ENCODE measurements around the gene PIK3R6.

Gene PIK3R6

DNA sequence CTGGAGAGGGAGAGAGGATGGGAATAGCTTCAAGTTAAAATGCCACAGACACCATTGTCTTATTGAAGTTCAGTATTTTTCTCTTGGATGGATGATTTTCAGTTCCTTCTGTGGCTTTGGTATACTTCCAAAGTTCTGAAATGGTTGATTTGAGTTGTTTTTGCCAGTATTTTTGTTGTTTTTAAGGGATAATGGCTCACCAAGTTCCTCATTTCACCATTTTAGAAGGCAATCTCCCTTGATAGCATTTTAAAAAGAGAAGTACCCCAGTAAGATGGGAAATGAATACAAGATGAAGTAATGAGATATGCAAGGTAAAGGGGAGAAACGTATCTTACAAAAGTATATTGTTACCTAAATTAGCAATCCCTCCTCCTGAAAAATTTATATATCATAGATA, 90.6 kb downstream of the PIK3R6 start:
- intact Hi-C loops (cut with DNase I; ENCODE audit: low total_unique reads): no loop called here
- Histone ChIP-seq H3K27me3 (no peaks in the 10 kb centered on the region), H3K4me3 (no peak overlapping the region), H3K36me3 (no peaks in the 10 kb centered on the region), H3K27ac (peak overlapping the region; percentile 16 to 50), H3K4me1 (peaks cover 0 to 32% (median 6%) of the 10 kb centered on the region in 4 donors), H3K9me3 (no peaks in the 10 kb centered on the region)
- no peak for DNase-seq
- TF ChIP-seq, protein P1, sequence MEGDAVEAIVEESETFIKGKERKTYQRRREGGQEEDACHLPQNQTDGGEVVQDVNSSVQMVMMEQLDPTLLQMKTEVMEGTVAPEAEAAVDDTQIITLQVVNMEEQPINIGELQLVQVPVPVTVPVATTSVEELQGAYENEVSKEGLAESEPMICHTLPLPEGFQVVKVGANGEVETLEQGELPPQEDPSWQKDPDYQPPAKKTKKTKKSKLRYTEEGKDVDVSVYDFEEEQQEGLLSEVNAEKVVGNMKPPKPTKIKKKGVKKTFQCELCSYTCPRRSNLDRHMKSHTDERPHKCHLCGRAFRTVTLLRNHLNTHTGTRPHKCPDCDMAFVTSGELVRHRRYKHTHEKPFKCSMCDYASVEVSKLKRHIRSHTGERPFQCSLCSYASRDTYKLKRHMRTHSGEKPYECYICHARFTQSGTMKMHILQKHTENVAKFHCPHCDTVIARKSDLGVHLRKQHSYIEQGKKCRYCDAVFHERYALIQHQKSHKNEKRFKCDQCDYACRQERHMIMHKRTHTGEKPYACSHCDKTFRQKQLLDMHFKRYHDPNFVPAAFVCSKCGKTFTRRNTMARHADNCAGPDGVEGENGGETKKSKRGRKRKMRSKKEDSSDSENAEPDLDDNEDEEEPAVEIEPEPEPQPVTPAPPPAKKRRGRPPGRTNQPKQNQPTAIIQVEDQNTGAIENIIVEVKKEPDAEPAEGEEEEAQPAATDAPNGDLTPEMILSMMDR (IDR thresholded peaks at IDR 0.05): no peak

DNA sequence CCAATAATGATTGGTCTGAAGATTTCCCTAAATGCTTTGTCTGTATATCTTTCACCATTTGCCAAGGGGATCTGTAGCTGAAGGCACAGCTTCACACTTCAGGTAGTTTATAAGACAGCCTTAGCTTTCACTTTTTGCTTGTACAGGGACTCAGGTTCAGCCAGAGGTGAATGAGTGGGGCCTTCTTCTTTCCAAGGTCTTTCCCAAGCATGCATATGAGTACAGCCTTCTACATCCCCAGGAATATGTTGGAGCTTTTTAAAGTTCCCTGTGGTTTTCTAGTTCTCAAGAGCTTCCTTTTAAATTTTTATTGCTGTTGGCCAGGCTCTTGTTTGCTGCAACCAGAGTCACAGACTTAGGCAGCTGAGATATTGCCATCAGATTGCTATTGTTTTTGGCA, 91.2 kb downstream of the PIK3R6 start:
- Histone ChIP-seq H3K27me3 (no peaks in the 10 kb centered on the region), H3K4me1 (peaks cover 0 to 32% (median 6%) of the 10 kb centered on the region in 4 donors), H3K27ac (peak overlapping the region; percentile 16 to 50), H3K36me3 (no peaks in the 10 kb centered on the region), H3K9me3 (no peaks in the 10 kb centered on the region), H3K4me3 (no peak overlapping the region)
- no peak for DNase-seq
- TF ChIP-seq, protein P1 (IDR thresholded peaks at IDR 0.05): no peak
- intact Hi-C loops (cut with DNase I; ENCODE audit: low total_unique reads): no loop called here

DNA sequence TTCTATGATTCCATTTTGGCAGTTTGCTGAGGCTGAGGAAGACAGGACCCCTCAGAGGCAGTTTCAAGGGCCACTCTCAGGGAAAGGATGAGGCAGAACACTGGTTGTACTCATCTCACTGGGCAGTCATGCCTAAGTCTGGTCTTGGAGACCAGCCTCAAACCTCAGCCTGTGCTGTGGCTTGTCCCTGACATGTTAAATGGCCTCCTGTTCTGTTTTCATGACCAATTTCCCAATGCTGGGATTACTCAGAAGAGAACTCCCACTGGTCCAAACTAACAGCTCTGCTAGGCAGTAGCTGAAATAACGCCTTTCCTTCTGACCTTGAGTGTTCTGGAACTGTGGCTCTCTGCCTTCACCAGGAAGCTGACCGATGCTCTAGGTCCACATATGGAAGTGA, 100.7 kb downstream of the PIK3R6 start:
- intact Hi-C loops (cut with DNase I; ENCODE audit: low total_unique reads): no loop called here
- DNase-seq: no peak
- no peaks in the 10 kb centered on the region for H3K27me3 ChIP-seq

GRCh38 chr17:8762012-8762411, 105.5 kb downstream of the PIK3R6 start:
- Histone ChIP-seq H3K4me3 (no peak overlapping the region), H3K27ac (no peak overlapping the region), H3K4me1 (no peaks in the 10 kb centered on the region), H3K27me3 (no peaks in the 10 kb centered on the region), H3K9me3 (no peaks in the 10 kb centered on the region), H3K36me3 (no peaks in the 10 kb centered on the region)
- TF ChIP-seq, protein P1 (IDR thresholded peaks at IDR 0.05): no peak
- no peak for DNase-seq
- intact Hi-C loops (cut with DNase I; ENCODE audit: low total_unique reads): no loop called here

More for the DNA sequence above, 100.7 kb downstream of the PIK3R6 start:
- Histone ChIP-seq H3K4me3 (no peak overlapping the region), H3K9me3 (no peaks in the 10 kb centered on the region), H3K4me1 (no peaks in the 10 kb centered on the region), H3K36me3 (no peaks in the 10 kb centered on the region), H3K27ac (no peak overlapping the region)
- TF ChIP-seq, protein P1 (IDR thresholded peaks at IDR 0.05): no peak

DNA sequence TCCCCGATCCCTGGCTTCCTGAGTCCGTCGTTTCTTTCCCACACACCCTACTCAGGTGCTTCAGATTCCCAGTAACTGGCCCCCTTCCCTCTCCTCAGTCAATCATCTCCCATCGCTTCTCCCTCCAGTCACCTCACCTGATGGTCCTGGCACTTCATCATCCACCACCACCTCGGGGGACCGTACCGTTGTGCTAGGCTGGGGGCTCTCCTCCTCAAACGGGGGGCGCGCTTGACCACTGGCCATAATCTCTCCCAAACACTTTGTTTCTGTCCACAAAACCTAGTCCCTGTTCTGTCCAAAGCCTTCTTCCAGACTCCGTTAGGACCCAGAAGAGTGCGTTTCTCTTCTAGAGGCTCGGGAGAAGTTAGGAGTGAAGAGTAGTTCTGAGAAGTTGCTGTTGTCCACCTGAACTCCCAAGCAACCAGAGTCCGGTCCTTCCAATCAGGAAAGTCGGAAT, 109.3 kb downstream of the PIK3R6 start, which contains the start of gene SPDYE4:
SPDYE4 (minus strand) TSS at position 410 of the 460 bp plus-strand sequence; CDS start at position 246, 164 bp downstream.
- no peak within 1 kb of the TSS for H3K4me3 ChIP-seq

More for the DNA sequence above, 109.3 kb downstream of the PIK3R6 start, which contains the start of gene SPDYE4:
- Histone ChIP-seq H3K4me1 (no peaks in the 10 kb centered on the region), H3K27me3 (no peaks in the 10 kb centered on the region), H3K9me3 (no peaks in the 10 kb centered on the region), H3K36me3 (no peaks in the 10 kb centered on the region), H3K27ac (no peak within 1 kb of the TSS)
- TF ChIP-seq, protein P1 (IDR thresholded peaks at IDR 0.05): no peak
- DNase-seq: no peak
- intact Hi-C loops (cut with DNase I; ENCODE audit: low total_unique reads): no loop called here

All from tibial artery (tissue), 4 donors.